Stimulated activated memory B cell treated with anti-CD40 and anti-IgM and Interleukin-4, amounts not matched to agents 10 μg/mL and 1 μg/mL and 100 μg/mL, for 72 hours (primary cell): ENCODE results near the gene ME3.

Experiments
- ATAC-seq: fragments of 150-1000 bp; cut with Tn5 transposase; 2 replicates; pipeline ENCODE4 v1.10.0; 2021
- H3K27ac Mint-ChIP-seq: one replicate; pipeline ENCODE4 v1.8.0; 2022; ENCODE audit warnings: mild to moderate bottlenecking, mixed read lengths
- H3K27me3 Mint-ChIP-seq: one replicate; pipeline ENCODE4 v1.8.0; 2022; ENCODE audit warnings: mixed read lengths
- H3K36me3 Mint-ChIP-seq: one replicate; pipeline ENCODE4 v1.8.0; 2022; ENCODE audit warnings: mixed read lengths
- H3K4me1 Mint-ChIP-seq: one replicate; pipeline ENCODE4 v1.8.0; 2022; ENCODE audit warnings: mixed read lengths
- H3K4me3 Mint-ChIP-seq: one replicate; pipeline ENCODE4 v1.8.0; 2022; ENCODE audit warnings: mild to moderate bottlenecking, moderate library complexity, mixed read lengths
- H3K9me3 Mint-ChIP-seq: one replicate; pipeline ENCODE4 v1.8.0; 2022; ENCODE audit warnings: mixed read lengths

Gene ME3

GRCh38 chr11:86672007-86672621 is at the start of gene ME3:
TSS of gene ME3 (minus strand) at chr11:86672616.
- peak within 1 kb of the TSS; percentile 68 for H3K4me3 Mint-ChIP-seq
- H3K27me3 Mint-ChIP-seq = peaks cover 48% of the 10 kb centered on the region
- H3K27ac Mint-ChIP-seq = no peak within 1 kb of the TSS
- peaks cover 6% of the 10 kb centered on the region for H3K4me1 Mint-ChIP-seq
- peak; percentile 56 for ATAC-seq
- H3K36me3 Mint-ChIP-seq = no peaks in the 10 kb centered on the region
- H3K9me3 Mint-ChIP-seq = no peaks in the 10 kb centered on the region

GRCh38 chr11:86722006-86722405 is 49.6 kb upstream of the ME3 start:
- ATAC-seq = no peak
- no peaks in the 10 kb centered on the region for H3K4me1 Mint-ChIP-seq
- H3K36me3 Mint-ChIP-seq = no peaks in the 10 kb centered on the region
- H3K27ac Mint-ChIP-seq = no peak overlapping the region
- no peak overlapping the region for H3K4me3 Mint-ChIP-seq
- peaks cover 11% of the 10 kb centered on the region for H3K9me3 Mint-ChIP-seq
- H3K27me3 Mint-ChIP-seq = no peaks in the 10 kb centered on the region

DNA sequence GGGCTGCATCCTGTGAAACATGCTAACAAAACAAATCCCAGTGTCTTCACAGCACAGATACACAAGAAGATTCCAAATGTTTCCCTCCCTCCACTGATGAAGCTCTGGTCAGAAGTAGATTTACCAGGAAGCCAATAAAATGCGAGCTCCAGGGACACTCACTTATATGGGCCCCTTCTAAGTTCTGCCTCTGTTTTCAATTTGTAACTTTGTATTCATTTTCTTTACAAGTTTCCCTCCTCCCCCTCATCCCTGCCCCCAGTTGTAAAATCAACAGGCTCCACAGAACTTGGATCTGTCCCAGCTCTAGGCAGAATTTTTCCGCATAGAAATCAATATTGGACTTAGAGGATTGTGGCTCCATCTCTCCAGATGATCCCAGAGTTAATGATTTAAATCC is 48.1 kb upstream of the ME3 start:
- no peaks in the 10 kb centered on the region for H3K27me3 Mint-ChIP-seq
- H3K9me3 Mint-ChIP-seq = peaks cover 9% of the 10 kb centered on the region
- no peak overlapping the region for H3K4me3 Mint-ChIP-seq
- no peaks in the 10 kb centered on the region for H3K4me1 Mint-ChIP-seq
- no peak overlapping the region for H3K27ac Mint-ChIP-seq
- no peaks in the 10 kb centered on the region for H3K36me3 Mint-ChIP-seq
- no peak for ATAC-seq

DNA sequence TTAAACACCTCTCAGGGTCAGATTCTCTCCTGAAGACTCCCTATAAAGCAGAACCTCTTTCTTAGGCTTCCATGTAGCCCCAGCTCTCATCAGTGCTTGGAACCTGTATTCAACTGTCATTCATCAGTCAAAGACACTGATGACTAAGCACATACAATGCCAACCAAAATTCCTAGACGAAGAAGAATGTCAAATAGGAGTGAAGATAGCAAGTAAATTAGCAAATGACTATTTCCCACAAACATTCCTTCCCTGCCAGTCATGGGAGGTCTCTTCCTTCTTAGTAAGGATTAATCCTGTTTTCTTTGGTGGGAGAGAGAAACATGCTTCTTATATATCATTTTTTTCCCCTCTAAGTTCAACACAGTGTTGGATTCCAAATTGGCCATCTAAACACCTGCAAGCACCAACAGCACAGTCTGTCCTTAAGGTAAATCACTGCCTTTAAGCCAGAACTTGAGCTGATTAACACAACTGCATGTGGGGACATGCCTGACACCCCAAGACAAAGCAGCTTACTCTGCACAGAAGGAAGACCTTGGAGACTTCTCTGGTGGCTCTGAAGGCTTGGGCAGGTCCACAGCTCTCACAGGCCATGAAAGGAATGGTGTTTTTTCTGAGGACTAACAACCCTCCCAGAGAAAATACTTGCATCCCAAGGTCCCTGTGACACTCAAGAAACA is 47.5 kb upstream of the ME3 start:
- Mint-ChIP-seq H3K4me3 (no peak overlapping the region), H3K4me1 (no peaks in the 10 kb centered on the region), H3K27ac (no peak overlapping the region), H3K9me3 (peaks cover 9% of the 10 kb centered on the region), H3K36me3 (no peaks in the 10 kb centered on the region), H3K27me3 (no peaks in the 10 kb centered on the region)
- ATAC-seq = no peak

- Mint-ChIP-seq H3K27me3 (no peaks in the 10 kb centered on the region), H3K36me3 (no peaks in the 10 kb centered on the region), H3K4me3 (no peak overlapping the region), H3K4me1 (no peaks in the 10 kb centered on the region), H3K9me3 (peaks cover 9% of the 10 kb centered on the region), H3K27ac (no peak overlapping the region)
- ATAC-seq = no peak
These were observed 46.6 kb upstream of the ME3 start for GRCh38 chr11:86718999-86719398.

DNA sequence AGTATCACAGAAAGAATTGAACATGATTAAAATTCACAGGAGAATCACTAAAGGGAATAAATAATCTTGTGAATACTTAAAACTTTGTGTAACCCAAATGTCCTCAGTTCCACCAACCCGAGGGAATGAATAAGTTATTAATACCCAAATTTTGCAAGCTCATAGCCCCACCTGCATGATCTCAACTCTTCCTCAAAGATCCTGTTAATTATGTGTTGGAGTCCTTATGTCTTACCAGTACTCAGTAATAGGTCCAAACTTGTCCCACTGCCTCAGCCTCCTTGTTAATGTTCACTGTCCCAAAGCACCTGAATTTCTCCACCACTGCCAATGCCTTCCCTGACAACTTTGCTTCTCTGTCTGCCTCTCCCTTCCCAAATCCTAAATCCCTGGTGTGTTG is 46.1 kb upstream of the ME3 start:
- Mint-ChIP-seq H3K9me3 (peaks cover 9% of the 10 kb centered on the region), H3K27me3 (no peaks in the 10 kb centered on the region), H3K36me3 (no peaks in the 10 kb centered on the region), H3K27ac (no peak overlapping the region), H3K4me3 (no peak overlapping the region), H3K4me1 (no peaks in the 10 kb centered on the region)
- ATAC-seq = no peak

DNA sequence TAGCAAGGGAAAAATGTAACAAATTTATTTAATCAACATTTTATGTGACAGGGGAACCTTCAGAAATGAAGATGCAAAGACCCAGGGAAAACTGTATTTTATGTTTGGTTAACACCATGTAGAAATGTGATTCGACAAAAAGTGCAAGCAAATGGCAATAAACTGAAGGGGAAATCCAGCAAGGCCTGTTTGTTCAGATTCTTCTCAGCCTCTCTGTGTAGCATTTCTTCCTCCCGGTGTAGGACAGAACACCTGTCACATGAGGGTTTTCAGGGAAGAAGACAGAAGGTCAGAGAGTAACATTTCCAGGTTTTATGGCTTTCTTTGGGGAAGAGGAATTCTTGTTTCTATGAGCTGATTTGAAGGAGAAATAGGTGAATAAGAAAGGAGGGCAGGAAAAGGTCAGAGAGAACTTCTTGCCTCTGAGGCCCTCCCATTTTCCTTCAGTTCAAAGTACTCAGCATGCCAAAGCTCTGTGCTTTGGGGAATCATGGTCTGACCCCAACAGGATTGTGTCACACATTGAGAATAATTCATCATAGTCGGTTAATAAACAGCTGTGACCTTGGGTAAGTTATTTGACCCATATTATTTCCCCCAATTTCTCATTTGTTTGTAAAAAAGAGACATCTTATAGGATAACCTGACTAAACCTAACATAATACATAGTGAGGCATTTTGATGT is 45.5 kb upstream of the ME3 start:
- H3K27ac Mint-ChIP-seq = no peak overlapping the region
- H3K27me3 Mint-ChIP-seq = no peaks in the 10 kb centered on the region
- H3K9me3 Mint-ChIP-seq = peaks cover 5% of the 10 kb centered on the region
- H3K4me3 Mint-ChIP-seq = no peak overlapping the region
- ATAC-seq = no peak
- H3K4me1 Mint-ChIP-seq = no peaks in the 10 kb centered on the region
- no peaks in the 10 kb centered on the region for H3K36me3 Mint-ChIP-seq

GRCh38 chr11:86715611-86716010 is 43.2 kb upstream of the ME3 start:
- no peaks in the 10 kb centered on the region for H3K4me1 Mint-ChIP-seq
- no peak overlapping the region for H3K4me3 Mint-ChIP-seq
- peaks cover under 1% of the 10 kb centered on the region for H3K27me3 Mint-ChIP-seq
- ATAC-seq = no peak
- no peak overlapping the region for H3K27ac Mint-ChIP-seq
- H3K9me3 Mint-ChIP-seq = peaks cover 4% of the 10 kb centered on the region
- H3K36me3 Mint-ChIP-seq = no peaks in the 10 kb centered on the region

- no peaks in the 10 kb centered on the region for H3K4me1 Mint-ChIP-seq
- H3K27me3 Mint-ChIP-seq = peaks cover 11% of the 10 kb centered on the region
- no peak overlapping the region for H3K27ac Mint-ChIP-seq
- H3K9me3 Mint-ChIP-seq = peaks cover 9% of the 10 kb centered on the region
- peaks cover 6% of the 10 kb centered on the region for H3K36me3 Mint-ChIP-seq
- H3K4me3 Mint-ChIP-seq = no peak overlapping the region
- ATAC-seq = no peak
These were observed 41.1 kb upstream of the ME3 start for GRCh38 chr11:86713552-86713951.

DNA sequence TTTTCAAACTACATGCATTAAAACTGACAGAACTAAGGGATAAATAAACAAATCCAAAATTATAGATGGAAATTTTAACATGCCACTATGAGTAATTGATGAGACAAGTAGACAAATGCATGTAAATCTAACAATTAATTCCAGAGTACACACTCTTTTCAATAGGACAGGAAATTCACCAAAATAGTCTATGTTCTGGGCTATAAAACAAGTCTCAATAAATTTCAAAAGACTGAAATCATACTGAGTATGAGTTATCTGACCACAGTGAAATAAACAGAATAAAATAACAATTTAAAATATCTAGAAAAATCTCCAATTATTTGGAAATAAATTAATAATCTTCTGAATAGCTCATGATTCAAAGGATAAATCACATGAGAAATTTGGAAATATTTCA is 38.5 kb upstream of the ME3 start:
- Mint-ChIP-seq H3K4me3 (no peak overlapping the region), H3K9me3 (peaks cover 9% of the 10 kb centered on the region), H3K36me3 (peaks cover 6% of the 10 kb centered on the region), H3K4me1 (no peaks in the 10 kb centered on the region), H3K27me3 (peaks cover 11% of the 10 kb centered on the region), H3K27ac (no peak overlapping the region)
- no peak for ATAC-seq

DNA sequence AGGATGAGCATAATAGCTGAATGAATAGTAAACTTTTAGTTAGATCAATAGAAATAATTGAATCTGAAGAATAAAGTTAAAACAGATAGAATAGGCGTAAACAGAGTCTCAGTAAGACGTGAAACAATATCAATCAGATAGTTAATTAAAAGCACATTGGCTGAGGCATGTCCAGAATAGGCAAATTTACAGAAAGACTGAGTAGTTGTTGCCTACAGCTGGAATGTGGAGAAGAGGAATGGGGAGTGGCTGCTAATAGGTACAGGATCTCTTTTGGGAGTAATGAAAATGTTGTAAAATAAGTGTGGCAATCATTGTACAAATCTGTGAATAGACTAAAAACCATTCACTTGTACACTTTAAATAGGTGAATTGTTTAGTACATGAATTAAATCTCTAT is 36.3 kb upstream of the ME3 start:
- H3K4me1 Mint-ChIP-seq = no peaks in the 10 kb centered on the region
- H3K9me3 Mint-ChIP-seq = peaks cover 9% of the 10 kb centered on the region
- no peak for ATAC-seq
- H3K27me3 Mint-ChIP-seq = peaks cover 11% of the 10 kb centered on the region
- no peak overlapping the region for H3K4me3 Mint-ChIP-seq
- no peak overlapping the region for H3K27ac Mint-ChIP-seq
- peaks cover 6% of the 10 kb centered on the region for H3K36me3 Mint-ChIP-seq

DNA sequence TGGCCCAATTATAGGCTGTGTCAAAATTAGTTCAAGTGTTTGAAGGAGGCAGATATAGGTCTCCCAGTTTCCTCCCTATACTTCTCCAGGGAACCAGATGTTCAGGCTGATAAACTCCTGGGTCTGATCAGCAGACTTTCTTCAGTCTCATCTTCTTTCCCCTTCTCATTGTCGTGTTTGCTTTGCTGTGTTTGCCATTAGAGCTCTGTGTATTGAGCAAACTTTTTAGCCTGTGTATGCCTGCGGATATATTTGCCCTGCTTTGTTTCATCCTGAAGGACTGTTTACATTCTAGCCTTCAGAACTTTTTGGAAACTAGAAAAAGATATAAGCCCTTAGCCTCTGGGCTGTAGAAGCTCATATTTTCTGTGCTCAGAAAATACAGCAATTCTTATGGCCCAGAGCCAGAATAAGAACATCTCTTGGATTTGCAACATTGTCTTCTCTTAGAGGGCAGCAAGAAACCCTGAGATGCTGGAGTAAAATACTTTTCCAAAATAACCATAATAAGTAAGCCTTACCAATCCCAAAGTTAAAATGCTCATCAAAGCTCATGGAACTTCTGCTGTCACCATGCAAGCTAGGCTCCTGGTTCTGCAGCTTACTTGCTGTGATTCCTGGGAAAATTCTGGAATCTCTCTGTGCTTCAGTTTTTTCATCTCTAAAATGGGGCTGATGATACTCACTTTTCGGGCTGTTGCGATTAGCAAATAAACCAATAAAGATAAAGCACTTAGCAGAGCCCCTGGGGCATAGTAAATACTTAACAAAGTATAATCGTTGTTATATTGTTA is 34.1 kb upstream of the ME3 start:
- Mint-ChIP-seq H3K9me3 (peaks cover 9% of the 10 kb centered on the region), H3K36me3 (peaks cover 6% of the 10 kb centered on the region), H3K27ac (no peak overlapping the region), H3K4me1 (no peaks in the 10 kb centered on the region), H3K27me3 (peaks cover 11% of the 10 kb centered on the region), H3K4me3 (no peak overlapping the region)
- ATAC-seq = no peak

DNA sequence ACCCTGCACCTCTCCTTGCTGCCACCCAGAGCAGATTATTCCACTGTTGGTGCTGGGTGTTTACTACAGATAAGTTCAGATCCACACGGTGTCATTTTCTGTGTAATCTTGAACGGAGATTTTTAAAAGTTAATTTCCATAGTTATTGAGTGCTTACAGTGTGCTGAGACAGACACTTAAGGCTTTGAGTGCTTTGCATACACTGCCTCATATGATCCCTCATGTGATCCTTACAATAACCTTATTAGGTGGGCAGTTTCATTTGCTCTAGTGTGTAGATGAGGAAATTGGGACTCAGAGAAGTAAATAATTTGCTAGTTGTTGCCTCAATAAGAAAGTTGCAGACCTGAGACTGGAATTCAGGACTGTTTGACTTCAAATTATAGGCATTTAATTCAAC is 32.3 kb upstream of the ME3 start:
- Mint-ChIP-seq H3K4me1 (no peaks in the 10 kb centered on the region), H3K36me3 (no peaks in the 10 kb centered on the region), H3K27me3 (peaks cover 2% of the 10 kb centered on the region), H3K27ac (no peak overlapping the region), H3K9me3 (peaks cover under 1% of the 10 kb centered on the region), H3K4me3 (no peak overlapping the region)
- no peak for ATAC-seq

DNA sequence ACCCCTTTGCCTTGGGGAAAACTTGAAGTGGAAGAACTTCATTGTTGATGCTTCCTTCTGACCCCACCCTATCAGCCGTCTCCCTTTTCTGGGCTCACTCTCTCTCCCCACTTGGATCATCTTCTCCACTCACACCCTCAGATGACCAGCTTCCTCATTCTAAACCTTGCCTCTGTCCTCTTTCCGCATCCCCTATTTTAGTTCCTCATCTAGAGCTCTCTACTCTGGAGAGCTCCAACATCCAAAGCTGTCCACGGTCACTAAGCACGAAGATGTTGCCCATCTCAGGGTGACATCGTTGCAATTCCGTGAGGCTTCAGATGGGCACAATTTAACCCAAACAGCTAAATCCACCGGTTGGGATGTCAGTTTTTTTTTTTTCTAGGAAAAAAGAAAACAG is 31.6 kb upstream of the ME3 start:
- H3K27ac Mint-ChIP-seq = no peak overlapping the region
- H3K4me3 Mint-ChIP-seq = no peak overlapping the region
- no peaks in the 10 kb centered on the region for H3K36me3 Mint-ChIP-seq
- no peaks in the 10 kb centered on the region for H3K27me3 Mint-ChIP-seq
- no peak for ATAC-seq
- no peaks in the 10 kb centered on the region for H3K9me3 Mint-ChIP-seq
- no peaks in the 10 kb centered on the region for H3K4me1 Mint-ChIP-seq

DNA sequence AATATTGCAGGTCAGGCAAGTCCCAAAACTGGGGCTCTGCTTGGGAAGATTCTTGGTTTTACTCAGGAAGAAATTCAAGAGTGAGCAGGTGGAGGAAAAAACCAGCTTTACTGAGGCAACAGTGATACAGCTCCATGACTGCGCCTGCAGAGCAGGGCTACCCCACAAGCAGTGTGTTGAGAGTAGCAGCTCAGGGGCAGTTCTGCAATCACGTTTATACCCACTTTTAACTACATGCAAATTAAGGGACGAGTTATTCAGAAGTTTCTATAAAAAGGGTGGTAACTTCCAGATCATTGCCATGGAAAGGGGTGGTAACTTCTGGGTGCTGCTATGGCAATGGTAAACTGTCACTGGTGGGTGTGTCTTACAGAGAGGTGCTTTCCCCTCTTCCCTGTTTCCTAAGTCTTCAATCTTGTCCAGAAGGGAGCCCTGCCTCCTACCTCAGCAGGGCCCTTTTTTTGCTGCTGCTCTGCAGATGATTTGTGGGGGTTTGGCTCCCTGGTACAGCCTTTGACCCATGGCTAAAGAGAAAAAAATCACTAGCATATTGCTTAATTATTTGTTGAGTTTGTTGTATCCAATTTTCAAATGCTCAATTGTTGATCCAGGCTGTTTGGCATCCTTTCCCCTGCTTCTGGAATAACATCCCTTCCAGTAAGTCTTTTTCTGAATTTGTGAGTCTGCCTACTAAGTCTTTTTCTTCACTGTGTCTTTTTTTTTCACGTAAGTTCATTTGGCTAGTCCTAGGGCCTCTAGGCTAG is 30.0 kb upstream of the ME3 start:
- ATAC-seq = peak; percentile 32
- Mint-ChIP-seq H3K27me3 (no peaks in the 10 kb centered on the region), H3K9me3 (no peaks in the 10 kb centered on the region), H3K36me3 (no peaks in the 10 kb centered on the region), H3K27ac (no peak overlapping the region), H3K4me3 (no peak overlapping the region), H3K4me1 (no peaks in the 10 kb centered on the region)
